Peyer's patch (tissue), 4 donors: ENCODE results near the gene TBC1D25. TPM values are rescaled to one million over a fixed set of nuclear protein-coding genes. Genes with fewer than 3 reads are reported as not detected.

Experiments used
- DNase-seq, 3 donors: peaks; one replicate each; pipeline ENCODE4 v3.0.0-alpha.2; 2017 to 2019
- H3K27ac ChIP-seq, 4 donors: fragments of 200-600 bp; sonication (generic); one replicate each; pipeline ENCODE4 v1.5.1; 2016 to 2019
- H3K27me3 ChIP-seq, 2 donors: fragments of 200-600 bp; sonication (generic); one replicate each; pipeline ENCODE4 v1.5.1; 2019
- H3K36me3 ChIP-seq, 3 donors: fragments of 200-600 bp; sonication (generic); one replicate each; pipeline ENCODE4 v1.5.1; 2016 to 2019
- H3K4me1 ChIP-seq, 4 donors: fragments of 200-600 bp; sonication (generic); one replicate each; pipeline ENCODE4 v1.5.1; 2016 to 2019
- H3K4me3 ChIP-seq, 4 donors: fragments of 200-600 bp; sonication (generic); 1 replicate in 3 of 4; 2 replicates in 1 of 4; pipeline ENCODE4 v1.5.1; 2016 to 2019; ENCODE audit warnings: mild to moderate bottlenecking in 1 of 4
- H3K9me3 ChIP-seq, 4 donors: fragments of 200-600 bp; sonication (generic); one replicate each; pipeline ENCODE4 v1.5.1; 2016 to 2019; ENCODE audit warnings: mild to moderate bottlenecking in 1 of 4
- POLR2A ChIP-seq, 2 donors: fragments of 450-650 bp; IDR thresholded peaks; one replicate each; pipeline ENCODE4 v1.5.1; 2017; ENCODE audit warnings: antibody characterized with exemption in 2 of 2, mild to moderate bottlenecking in 2 of 2, moderate library complexity in 2 of 2
- total RNA-seq, 4 donors: library from RNA; depleted of rRNA; stranded (reverse); fragments of >200 nt; gene quantifications; one replicate each; pipeline ENCODE4 v1.1.0, GENCODE V29; 2016
- TF ChIP-seq, protein P1 (sequence below), 6 experiments: fragments of 450-650 bp in 4 of 6; fragments of 200-600 bp in 2 of 6; sonication (generic) in 1 of 6; IDR thresholded peaks; one replicate each; pipeline ENCODE4 v1.5.1; 2017 to 2019; ENCODE audit warnings: antibody characterized with exemption in 6 of 6, mild to moderate bottlenecking in 3 of 6, moderate library complexity in 1 of 6

The TBC1D25 gene
- total RNA-seq, 4 donors from 2014 or later = 9.3 to 14.9 (median 11.3) TPM

DNA sequence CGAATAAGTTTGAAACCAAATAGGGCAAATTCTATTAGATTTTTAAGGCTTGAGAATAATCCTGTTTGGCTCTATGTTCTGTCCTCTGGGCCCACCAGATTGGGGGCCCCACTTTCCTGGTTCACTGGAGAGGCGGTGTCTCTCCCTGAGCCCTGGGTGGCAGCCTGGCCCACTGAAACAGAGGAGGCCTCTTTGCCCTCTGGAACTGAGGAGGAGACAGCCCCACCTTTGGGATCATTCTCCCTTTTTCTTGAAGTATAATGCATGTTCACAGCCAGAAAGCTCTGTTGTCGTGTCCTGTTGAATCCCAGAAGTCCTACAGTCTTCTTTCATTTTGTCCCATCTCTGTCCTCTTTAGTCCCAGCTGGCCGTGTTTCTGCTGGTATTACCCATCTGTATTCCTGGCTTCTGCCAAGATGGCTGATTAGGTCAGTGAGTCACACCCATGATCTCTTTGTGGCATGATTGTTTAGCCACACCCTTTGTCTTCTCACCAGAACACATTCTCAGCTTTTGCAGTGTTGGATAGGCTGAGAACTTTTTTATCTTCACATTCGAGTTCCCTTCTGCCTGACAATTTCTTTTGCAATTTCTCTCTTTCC lies 8.1 kb upstream of the TBC1D25 start:
- no peak for DNase-seq
- Histone ChIP-seq H3K4me3 (no peak overlapping the region), H3K9me3 (no peaks in the 10 kb centered on the region), H3K4me1 (no peaks in the 10 kb centered on the region), H3K27ac (peak overlapping the region in 3 of 4 donors; percentile 17 to 70 (median 59)), H3K27me3 (no peaks in the 10 kb centered on the region), H3K36me3 (peaks cover 0 to 16% (median 0%) of the 10 kb centered on the region in 3 donors)
- TF ChIP-seq, protein P1, sequence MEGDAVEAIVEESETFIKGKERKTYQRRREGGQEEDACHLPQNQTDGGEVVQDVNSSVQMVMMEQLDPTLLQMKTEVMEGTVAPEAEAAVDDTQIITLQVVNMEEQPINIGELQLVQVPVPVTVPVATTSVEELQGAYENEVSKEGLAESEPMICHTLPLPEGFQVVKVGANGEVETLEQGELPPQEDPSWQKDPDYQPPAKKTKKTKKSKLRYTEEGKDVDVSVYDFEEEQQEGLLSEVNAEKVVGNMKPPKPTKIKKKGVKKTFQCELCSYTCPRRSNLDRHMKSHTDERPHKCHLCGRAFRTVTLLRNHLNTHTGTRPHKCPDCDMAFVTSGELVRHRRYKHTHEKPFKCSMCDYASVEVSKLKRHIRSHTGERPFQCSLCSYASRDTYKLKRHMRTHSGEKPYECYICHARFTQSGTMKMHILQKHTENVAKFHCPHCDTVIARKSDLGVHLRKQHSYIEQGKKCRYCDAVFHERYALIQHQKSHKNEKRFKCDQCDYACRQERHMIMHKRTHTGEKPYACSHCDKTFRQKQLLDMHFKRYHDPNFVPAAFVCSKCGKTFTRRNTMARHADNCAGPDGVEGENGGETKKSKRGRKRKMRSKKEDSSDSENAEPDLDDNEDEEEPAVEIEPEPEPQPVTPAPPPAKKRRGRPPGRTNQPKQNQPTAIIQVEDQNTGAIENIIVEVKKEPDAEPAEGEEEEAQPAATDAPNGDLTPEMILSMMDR (IDR thresholded peaks at IDR 0.05) = no peak
- TF ChIP-seq POLR2A (IDR thresholded peaks at IDR 0.05) = no peak

DNA sequence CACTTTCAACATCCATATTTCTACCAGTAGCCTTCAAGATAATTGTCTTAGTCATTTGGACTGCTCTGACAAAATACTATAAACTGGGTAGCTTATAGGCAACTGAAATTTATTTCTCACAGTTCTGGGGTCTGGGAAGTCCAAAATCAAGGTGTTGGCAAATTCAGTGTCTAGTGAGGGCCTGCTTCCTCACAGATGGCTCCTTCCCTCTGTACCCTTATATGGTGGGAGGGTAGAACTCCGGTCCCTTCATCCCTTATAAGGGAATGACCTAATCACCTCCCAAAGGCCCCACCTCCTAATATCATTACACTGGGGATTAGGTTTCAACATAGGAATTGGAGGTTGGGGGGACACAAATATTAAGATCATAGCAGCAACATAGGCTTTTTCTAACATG lies 7.4 kb upstream of the TBC1D25 start:
- no peak for DNase-seq
- H3K4me1 ChIP-seq = no peaks in the 10 kb centered on the region
- no peaks in the 10 kb centered on the region for H3K9me3 ChIP-seq
- H3K36me3 ChIP-seq = peaks cover 0 to 9% (median 0%) of the 10 kb centered on the region in 3 donors
- H3K4me3 ChIP-seq = no peak overlapping the region
- TF ChIP-seq, protein P1 (IDR thresholded peaks at IDR 0.05) = no peak
- TF ChIP-seq POLR2A (IDR thresholded peaks at IDR 0.05) = no peak
- H3K27me3 ChIP-seq = no peaks in the 10 kb centered on the region
- peak overlapping the region in 2 of 4 donors; percentile 59 to 70 for H3K27ac ChIP-seq

DNA sequence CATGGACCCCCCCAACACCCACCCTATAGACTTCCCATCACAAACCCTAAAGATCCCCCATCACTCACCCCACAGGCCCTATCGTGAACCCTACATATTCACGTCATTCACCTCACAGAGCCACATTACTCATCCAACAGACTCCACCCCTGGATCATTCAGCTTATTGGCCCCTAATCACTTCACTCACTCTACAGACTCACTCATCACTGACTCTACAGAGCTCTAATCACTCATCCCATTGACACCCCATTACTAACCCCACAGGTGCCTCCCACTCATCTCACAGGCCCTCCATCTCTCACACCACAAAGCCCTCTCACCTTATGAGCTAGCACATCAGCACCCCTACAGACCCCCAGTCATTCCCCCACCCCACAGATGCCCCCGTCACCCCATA lies 6.3 kb upstream of the TBC1D25 start:
- no peak for DNase-seq

DNA sequence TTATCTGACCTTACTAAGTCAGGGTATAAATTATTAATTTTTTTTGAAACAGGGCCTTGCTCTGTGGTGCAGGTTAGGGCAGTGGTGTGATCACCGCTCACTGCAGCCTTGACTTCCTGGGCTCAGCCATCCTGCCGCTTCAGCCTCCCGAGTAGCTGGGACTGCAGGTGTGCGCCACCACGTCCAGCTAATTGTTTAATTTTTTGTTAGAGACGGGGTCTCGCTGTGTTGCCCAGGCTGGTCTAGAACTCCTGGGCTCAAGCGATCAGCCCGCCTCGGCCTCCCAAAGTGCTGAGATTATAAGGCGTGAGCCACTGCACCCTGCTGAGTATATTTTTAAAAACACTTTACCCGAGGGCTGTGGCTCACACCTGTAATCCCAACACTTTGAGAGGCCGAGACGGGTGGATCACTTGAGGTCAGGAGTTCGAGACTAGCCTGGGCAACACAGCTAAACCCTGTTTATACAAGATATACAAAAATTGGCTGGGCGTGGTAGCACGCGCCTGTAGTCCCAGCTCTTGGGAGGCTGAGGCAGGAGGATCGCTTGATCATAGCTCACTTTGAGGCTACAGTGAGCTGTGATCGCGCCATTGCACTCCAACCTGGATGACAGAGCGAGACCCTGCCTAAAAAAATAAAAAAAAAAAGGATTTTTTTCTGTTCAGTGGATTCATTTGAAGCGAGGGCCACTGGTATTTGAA lies 721 bp upstream of the TBC1D25 start:
- H3K4me1 ChIP-seq = no peaks in the 10 kb centered on the region
- DNase-seq = no peak
- TF ChIP-seq, protein P1 (IDR thresholded peaks at IDR 0.05) = no peak
- no peak for TF ChIP-seq POLR2A (IDR thresholded peaks at IDR 0.05)
- H3K36me3 ChIP-seq = no peaks in the 10 kb centered on the region
- peak overlapping the region in 2 of 4 donors; percentile 63 to 76 for H3K4me3 ChIP-seq
- H3K27ac ChIP-seq = peak overlapping the region; percentile 59 to 91 (median 86)
- no peaks in the 10 kb centered on the region for H3K27me3 ChIP-seq
- H3K9me3 ChIP-seq = no peaks in the 10 kb centered on the region

More for the DNA sequence above, 6.3 kb upstream of the TBC1D25 start:
- Histone ChIP-seq H3K4me1 (no peaks in the 10 kb centered on the region), H3K27me3 (no peaks in the 10 kb centered on the region), H3K4me3 (no peak overlapping the region), H3K27ac (no peak overlapping the region), H3K9me3 (no peaks in the 10 kb centered on the region), H3K36me3 (no peaks in the 10 kb centered on the region)
- TF ChIP-seq POLR2A (IDR thresholded peaks at IDR 0.05) = no peak
- TF ChIP-seq, protein P1 (IDR thresholded peaks at IDR 0.05) = no peak

DNA sequence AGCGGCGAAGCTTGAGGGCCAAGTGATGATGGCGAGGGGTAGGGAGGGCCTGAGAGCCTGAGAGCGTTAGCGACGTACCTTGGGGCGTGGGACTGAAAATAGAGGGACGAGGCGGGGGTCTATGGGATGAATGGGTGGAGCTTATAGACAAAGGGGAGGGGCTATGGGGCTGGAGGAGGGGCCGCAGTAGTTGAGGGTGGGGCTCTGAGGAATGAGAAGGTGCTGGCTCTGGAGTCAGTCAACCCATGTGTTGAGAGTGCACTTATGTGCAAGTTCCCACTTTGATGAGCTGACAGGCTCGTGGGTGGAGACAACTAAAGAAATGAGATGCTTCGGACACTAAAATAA lies 488 bp downstream of the TBC1D25 start:
- peak in 1 of 3 donors; percentile 48 for DNase-seq
- no peaks in the 10 kb centered on the region for H3K27me3 ChIP-seq
- H3K36me3 ChIP-seq = no peaks in the 10 kb centered on the region
- no peak for TF ChIP-seq POLR2A (IDR thresholded peaks at IDR 0.05)
- TF ChIP-seq, protein P1 (IDR thresholded peaks at IDR 0.05) = no peak
- H3K27ac ChIP-seq = peak overlapping the region; percentile 83 to 91 (median 88)
- H3K4me1 ChIP-seq = no peaks in the 10 kb centered on the region
- no peaks in the 10 kb centered on the region for H3K9me3 ChIP-seq
- H3K4me3 ChIP-seq = peak overlapping the region; percentile 54 to 76 (median 66)
